Fibroblast of lung (primary cell): ENCODE measurements around the gene MAN1A1. TPM values are rescaled to one million over a fixed set of nuclear protein-coding genes. Genes with fewer than 3 reads are reported as not detected.
A peak's percentile ranks its signal among the peaks of the same experiment; 100 is the strongest.

ENCODE experiments used
- DNase-seq, 2 donors: peaks; one replicate each; pipeline versions ENCODE4 v3.0.0 to v3.0.0-alpha.2; 2010; ENCODE audit warnings: low read depth in 2 of 2
- H2AFZ ChIP-seq: 2 replicates; pipeline ENCODE4 v1.5.1; 2012; ENCODE audit warnings: low read length, control low read depth, inconsistent platforms
- H3K27ac ChIP-seq: 2 replicates; pipeline ENCODE4 v1.5.1; 2011; ENCODE audit warnings: low read length, control low read depth; ENCODE audit not compliant: insufficient read depth
- H3K27me3 ChIP-seq: 2 replicates; pipeline ENCODE4 v1.5.1; 2011; ENCODE audit warnings: mild to moderate bottlenecking, low read length; ENCODE audit not compliant: control insufficient read depth, insufficient read depth
- H3K36me3 ChIP-seq: 2 replicates; pipeline ENCODE4 v1.5.1; 2011; ENCODE audit warnings: low read length; ENCODE audit not compliant: control insufficient read depth, insufficient read depth
- H3K4me1 ChIP-seq: 2 replicates; pipeline ENCODE4 v1.5.1; 2011; ENCODE audit warnings: low read length; ENCODE audit not compliant: control insufficient read depth, insufficient read depth; ENCODE audit errors: extremely low read depth
- H3K4me2 ChIP-seq: 2 replicates; pipeline ENCODE4 v1.5.1; 2011; ENCODE audit warnings: low read length, control low read depth; ENCODE audit not compliant: insufficient read depth; ENCODE audit errors: extremely low read depth
- H3K4me3 ChIP-seq, 4 experiments: fragments of 200-600 bp in 1 of 4; sonication (generic) in 1 of 4; replicated peaks in 1 of 4; 2 replicates each; pipeline ENCODE4 v1.5.1; 2011 to 2016; ENCODE audit warnings: low read length in 4 of 4, low read depth in 3 of 4, mild to moderate bottlenecking in 3 of 4, control low read depth in 2 of 4, inconsistent platforms in 1 of 4, mixed read lengths in 1 of 4; ENCODE audit not compliant: insufficient read depth in 1 of 4; ENCODE audit errors: control extremely low read depth in 1 of 4
- H3K79me2 ChIP-seq: 2 replicates; pipeline ENCODE4 v1.5.1; 2012; ENCODE audit warnings: mild to moderate bottlenecking, low read length, inconsistent platforms; ENCODE audit not compliant: control insufficient read depth, insufficient read depth
- H3K9ac ChIP-seq: 2 replicates; pipeline ENCODE4 v1.5.1; 2011; ENCODE audit warnings: mild to moderate bottlenecking, low read length, control low read depth; ENCODE audit not compliant: insufficient read depth
- H3K9me3 ChIP-seq: 2 replicates; pipeline ENCODE4 v1.5.1; 2012; ENCODE audit warnings: low read depth, low read length; ENCODE audit not compliant: control insufficient read depth, insufficient read depth
- H4K20me1 ChIP-seq: 2 replicates; pipeline ENCODE4 v1.5.1; 2011; ENCODE audit warnings: low read length; ENCODE audit not compliant: control insufficient read depth, insufficient read depth; ENCODE audit errors: extremely low read depth
- CTCF ChIP-seq, 2 donors: IDR thresholded peaks in 1 of 2; conservative IDR thresholded peaks in 1 of 2; 1 replicate in 1 of 2; 2 replicates in 1 of 2; pipeline ENCODE4 v1.5.1; 2011 to 2012; ENCODE audit warnings: low read length in 2 of 2, control low read depth in 1 of 2, inconsistent platforms in 1 of 2, low read depth in 1 of 2, mild to moderate bottlenecking in 1 of 2
- EZH2 ChIP-seq: IDR thresholded peaks from 2 replicates; pipeline ENCODE4 v1.5.1; 2012; ENCODE audit warnings: low read length, control low read depth, mild to moderate bottlenecking; ENCODE audit errors: missing control alignments
- polyA plus RNA-seq, 2 donors: library from polyadenylated mRNA; depleted of rRNA in 1 of 2; stranded (reverse) in 1 of 2; unstranded in 1 of 2; fragments of >200 nt; gene quantifications; 2 replicates each; pipeline ENCODE4 v1.2.1, GENCODE V29; 2011 to 2012; ENCODE audit warnings: missing spikeins in 1 of 2
- total RNA-seq: library from RNA; depleted of rRNA; stranded (reverse); fragments of >200 nt; gene quantifications from 2 replicates; pipeline ENCODE4 v1.2.1, GENCODE V29; 2014

The MAN1A1 gene
- total and polyA plus RNA-seq, 2 donors (not counting 1 experiment from before 2014, with no cell fraction given), result 39.5 to 120 TPM

GRCh38 chr6:119350202-119350951 is 816 bp upstream of the MAN1A1 start:
- Histone ChIP-seq H3K4me1 (peaks cover 3% of the 10 kb centered on the region), H3K4me2 (peak overlapping the region; percentile 77), H4K20me1 (no peaks in the 10 kb centered on the region), H3K4me3 (peak overlapping the region; percentile 55 to 87 (median 84)), H3K9ac (peak overlapping the region; percentile 71), H2AFZ (peak overlapping the region; percentile 37), H3K9me3 (no peaks in the 10 kb centered on the region), H3K36me3 (no peaks in the 10 kb centered on the region), H3K27ac (peak overlapping the region; percentile 89), H3K27me3 (no peaks in the 10 kb centered on the region), H3K79me2 (peaks cover 16% of the 10 kb centered on the region)
- no peak for TF ChIP-seq EZH2
- no peak for TF ChIP-seq CTCF (conservative IDR thresholded peaks at IDR 0.05 in 1 of 2, IDR thresholded peaks at IDR 0.05 in 1 of 2; ENCODE audit: low read depth in 1 of 2, low read length in 2 of 2)
- peak; percentile 73 to 82 for DNase-seq

GRCh38 chr6:119348748-119349360 is 707 bp downstream of the MAN1A1 start:
- H2AFZ ChIP-seq, result peak overlapping the region; percentile 75
- H4K20me1 ChIP-seq, result no peaks in the 10 kb centered on the region
- peaks cover 3% of the 10 kb centered on the region for H3K4me1 ChIP-seq
- peaks cover 16% of the 10 kb centered on the region for H3K79me2 ChIP-seq
- H3K36me3 ChIP-seq, result no peaks in the 10 kb centered on the region
- no peak for TF ChIP-seq EZH2
- no peak for TF ChIP-seq CTCF (conservative IDR thresholded peaks at IDR 0.05 in 1 of 2, IDR thresholded peaks at IDR 0.05 in 1 of 2; ENCODE audit: low read depth in 1 of 2, low read length in 2 of 2)
- peak overlapping the region; percentile 71 for H3K9ac ChIP-seq
- H3K27me3 ChIP-seq, result no peaks in the 10 kb centered on the region
- no peaks in the 10 kb centered on the region for H3K9me3 ChIP-seq
- H3K4me2 ChIP-seq, result peak overlapping the region; percentile 100
- peak overlapping the region; percentile 62 for H3K27ac ChIP-seq
- DNase-seq, result peak in 1 of 2 donors; percentile 38
- peak overlapping the region; percentile 55 to 87 (median 81) for H3K4me3 ChIP-seq

GRCh38 chr6:119348096-119348747 is 1.3 kb downstream of the MAN1A1 start:
- Histone ChIP-seq H3K9ac (peak overlapping the region; percentile 71), H3K4me1 (peaks cover 3% of the 10 kb centered on the region), H4K20me1 (no peaks in the 10 kb centered on the region), H3K36me3 (no peaks in the 10 kb centered on the region), H3K4me3 (peak overlapping the region; percentile 55 to 87 (median 81)), H3K27me3 (no peaks in the 10 kb centered on the region), H3K27ac (peak overlapping the region; percentile 29), H3K79me2 (peaks cover 16% of the 10 kb centered on the region), H3K4me2 (peak overlapping the region; percentile 100), H3K9me3 (no peaks in the 10 kb centered on the region), H2AFZ (peak overlapping the region; percentile 22)
- DNase-seq, result peak in 1 of 2 donors; percentile 7
- no peak for TF ChIP-seq EZH2
- no peak for TF ChIP-seq CTCF (conservative IDR thresholded peaks at IDR 0.05 in 1 of 2, IDR thresholded peaks at IDR 0.05 in 1 of 2; ENCODE audit: low read depth in 1 of 2, low read length in 2 of 2)
